Stimulated activated CD4-positive, alpha-beta T cell treated with anti-CD3 and anti-CD28 coated beads, Interleukin-12 subunit alpha, Interleukin-12 subunit beta, amount 100 ng/mL, for 4 hours (primary cell): ENCODE data around the gene MSI2.

ENCODE experiments used
- DNase-seq: peaks from one replicate; pipeline ENCODE4 v3.0.0-alpha.2; 2020

MSI2 gene

GRCh38 chr17:57631871-57632270 is 375.5 kb downstream of the MSI2 start:
- no peak for DNase-seq

- DNase-seq, result no peak
These were observed 376.0 kb downstream of the MSI2 start for GRCh38 chr17:57632294-57632693.

GRCh38 chr17:57633236-57633635 is 376.9 kb downstream of the MSI2 start:
- no peak for DNase-seq

GRCh38 chr17:57634713-57635465 is 378.6 kb downstream of the MSI2 start:
- no peak for DNase-seq

- no peak for DNase-seq
These were observed 380.0 kb downstream of the MSI2 start for GRCh38 chr17:57636274-57636673.

- DNase-seq, result no peak
These were observed 380.8 kb downstream of the MSI2 start for GRCh38 chr17:57636985-57637665.

GRCh38 chr17:57637666-57638010 is 381.3 kb downstream of the MSI2 start:
- DNase-seq, result no peak

GRCh38 chr17:57638284-57638683 is 382.0 kb downstream of the MSI2 start:
- DNase-seq, result no peak

- no peak for DNase-seq
These were observed 383.1 kb downstream of the MSI2 start for GRCh38 chr17:57639381-57639780.

GRCh38 chr17:57640079-57640478 is 383.8 kb downstream of the MSI2 start:
- no peak for DNase-seq

- no peak for DNase-seq
These were observed 385.4 kb downstream of the MSI2 start for GRCh38 chr17:57641761-57642160.

- no peak for DNase-seq
These were observed 386.7 kb downstream of the MSI2 start for GRCh38 chr17:57643062-57643461.

- DNase-seq, result no peak
These were observed 388.0 kb downstream of the MSI2 start for GRCh38 chr17:57644326-57644725.

GRCh38 chr17:57645950-57646665 is 389.8 kb downstream of the MSI2 start:
- no peak for DNase-seq

GRCh38 chr17:57648720-57649119 is 392.4 kb downstream of the MSI2 start:
- no peak for DNase-seq

- no peak for DNase-seq
These were observed 392.9 kb downstream of the MSI2 start for GRCh38 chr17:57649191-57649590.

- no peak for DNase-seq
These were observed 393.6 kb downstream of the MSI2 start for GRCh38 chr17:57649731-57650484.

- no peak for DNase-seq
These were observed 394.2 kb downstream of the MSI2 start for GRCh38 chr17:57650548-57650947.

- no peak for DNase-seq
These were observed 395.1 kb downstream of the MSI2 start for GRCh38 chr17:57651451-57651850.

- no peak for DNase-seq
These were observed 395.7 kb downstream of the MSI2 start for GRCh38 chr17:57651996-57652395.

GRCh38 chr17:57652811-57653210 is 396.5 kb downstream of the MSI2 start:
- no peak for DNase-seq

- no peak for DNase-seq
These were observed 397.0 kb downstream of the MSI2 start for GRCh38 chr17:57653279-57653678.

GRCh38 chr17:57654040-57654775 is 397.9 kb downstream of the MSI2 start:
- no peak for DNase-seq
